Brain microvascular endothelial cell (primary cell): ENCODE results near the gene MMP2.

ENCODE experiments used
- DNase-seq: peaks from one replicate; pipeline ENCODE4 v3.0.0-alpha.2; 2020
- H3K27ac ChIP-seq: fragments of 250-450 bp; sonication (Bioruptor Pico); 2 replicates; pipeline ENCODE4 v1.5.1; 2020; ENCODE audit warnings: mild to moderate bottlenecking, moderate library complexity
- H3K27me3 ChIP-seq: fragments of 250-450 bp; sonication (Bioruptor Pico); replicated peaks from 2 replicates; pipeline ENCODE4 v1.5.1; 2020; ENCODE audit warnings: mild to moderate bottlenecking
- H3K36me3 ChIP-seq: fragments of 250-450 bp; sonication (Bioruptor Pico); replicated peaks from 2 replicates; pipeline ENCODE4 v1.5.1; 2020; ENCODE audit warnings: mild to moderate bottlenecking
- H3K4me3 ChIP-seq: 2 replicates; pipeline ENCODE4 v1.5.1; 2011; ENCODE audit warnings: low read depth, mild to moderate bottlenecking, control low read depth, low read length, moderate library complexity
- in situ Hi-C: cut with HindIII; loops from 2 replicates; pipeline ENCODE4 v1.10.0; 2017; ENCODE audit warnings: low sequenced_read_pairs, low pct_ligation_motif_present
- TF ChIP-seq, protein P1 (sequence below): IDR thresholded peaks from 2 replicates; pipeline ENCODE4 v1.5.1; 2011; ENCODE audit warnings: low read depth, mild to moderate bottlenecking, moderate library complexity, low read length, control low read depth, inconsistent platforms; ENCODE audit errors: missing control alignments

The MMP2 gene

DNA sequence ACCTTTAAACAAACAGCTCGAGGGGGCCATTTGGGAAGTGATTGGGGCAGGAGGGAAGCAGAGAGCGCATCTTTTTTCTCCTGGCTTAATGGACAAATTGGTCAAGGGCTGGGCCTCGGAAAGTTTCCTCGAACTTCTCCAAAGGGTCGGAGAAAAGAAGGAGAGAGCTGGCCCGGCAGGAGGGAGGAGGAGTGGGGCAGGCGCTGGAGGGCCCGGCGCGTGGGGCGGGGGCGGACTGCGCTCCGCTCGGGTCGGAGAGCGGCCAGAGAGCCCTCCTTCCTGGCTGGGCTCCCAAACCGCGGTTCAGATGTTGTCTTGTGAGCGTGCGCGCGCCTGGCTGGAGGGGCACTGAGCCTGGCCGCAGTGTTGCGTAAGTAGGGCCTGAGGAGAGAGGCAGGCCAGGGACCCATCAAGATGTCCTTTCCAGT, 1.2 kb downstream of the MMP2 start:
- Histone ChIP-seq H3K36me3 (peaks cover 22% of the 10 kb centered on the region), H3K27me3 (no peaks in the 10 kb centered on the region), H3K4me3 (peak overlapping the region; percentile 92), H3K27ac (peak overlapping the region; percentile 36)
- TF ChIP-seq, protein P1, sequence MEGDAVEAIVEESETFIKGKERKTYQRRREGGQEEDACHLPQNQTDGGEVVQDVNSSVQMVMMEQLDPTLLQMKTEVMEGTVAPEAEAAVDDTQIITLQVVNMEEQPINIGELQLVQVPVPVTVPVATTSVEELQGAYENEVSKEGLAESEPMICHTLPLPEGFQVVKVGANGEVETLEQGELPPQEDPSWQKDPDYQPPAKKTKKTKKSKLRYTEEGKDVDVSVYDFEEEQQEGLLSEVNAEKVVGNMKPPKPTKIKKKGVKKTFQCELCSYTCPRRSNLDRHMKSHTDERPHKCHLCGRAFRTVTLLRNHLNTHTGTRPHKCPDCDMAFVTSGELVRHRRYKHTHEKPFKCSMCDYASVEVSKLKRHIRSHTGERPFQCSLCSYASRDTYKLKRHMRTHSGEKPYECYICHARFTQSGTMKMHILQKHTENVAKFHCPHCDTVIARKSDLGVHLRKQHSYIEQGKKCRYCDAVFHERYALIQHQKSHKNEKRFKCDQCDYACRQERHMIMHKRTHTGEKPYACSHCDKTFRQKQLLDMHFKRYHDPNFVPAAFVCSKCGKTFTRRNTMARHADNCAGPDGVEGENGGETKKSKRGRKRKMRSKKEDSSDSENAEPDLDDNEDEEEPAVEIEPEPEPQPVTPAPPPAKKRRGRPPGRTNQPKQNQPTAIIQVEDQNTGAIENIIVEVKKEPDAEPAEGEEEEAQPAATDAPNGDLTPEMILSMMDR, result no peak
- DNase-seq, result peak; percentile 90
- in situ Hi-C loops, result no loop called here

DNA sequence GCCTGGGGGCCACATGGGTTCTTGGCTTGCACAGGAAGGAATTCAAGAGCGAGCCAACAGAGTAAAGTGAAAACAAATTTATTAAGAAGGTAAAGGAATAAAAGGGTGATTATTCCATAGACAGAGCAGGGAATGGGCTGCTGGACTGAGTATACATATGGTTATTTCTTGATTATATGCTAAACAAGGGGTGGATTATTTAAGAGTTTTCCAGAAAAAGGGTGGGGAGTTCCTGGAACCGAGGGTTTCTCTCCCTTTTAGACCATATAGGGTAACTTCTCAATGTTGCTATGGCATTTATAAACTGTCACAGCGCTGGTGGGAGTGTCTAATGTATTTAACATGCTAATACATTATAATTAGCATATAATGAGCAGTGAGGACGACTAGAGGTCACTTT, 2.0 kb downstream of the MMP2 start:
- peaks cover 28% of the 10 kb centered on the region for H3K36me3 ChIP-seq
- H3K27ac ChIP-seq, result no peak overlapping the region
- TF ChIP-seq, protein P1, result no peak
- in situ Hi-C loops, result no loop called here
- no peak for DNase-seq
- peak overlapping the region; percentile 92 for H3K4me3 ChIP-seq
- no peaks in the 10 kb centered on the region for H3K27me3 ChIP-seq

DNA sequence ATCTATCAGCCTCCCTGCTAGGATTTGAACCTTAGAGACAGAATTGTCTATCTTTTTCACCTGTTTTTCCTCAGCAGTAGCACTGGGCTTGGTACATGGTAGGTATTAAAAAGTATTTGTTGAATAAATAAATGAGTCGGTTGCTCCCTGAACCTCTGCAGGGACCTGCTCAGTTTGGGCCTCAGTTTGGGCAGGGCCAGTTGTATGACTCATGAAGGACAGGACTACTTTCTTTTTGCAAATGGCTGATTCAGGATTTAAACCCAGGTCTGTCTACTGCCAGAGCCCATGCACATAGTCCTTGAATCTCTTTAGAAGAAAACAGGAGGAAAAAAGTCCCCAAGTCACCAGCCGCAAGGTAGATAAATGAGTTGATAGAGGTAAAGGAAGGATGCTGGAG, 3.1 kb downstream of the MMP2 start:
- H3K27me3 ChIP-seq, result no peaks in the 10 kb centered on the region
- DNase-seq, result no peak
- no peak overlapping the region for H3K27ac ChIP-seq
- no peak overlapping the region for H3K4me3 ChIP-seq
- H3K36me3 ChIP-seq, result peaks cover 32% of the 10 kb centered on the region
- in situ Hi-C loops, result no loop called here
- TF ChIP-seq, protein P1, result no peak

DNA sequence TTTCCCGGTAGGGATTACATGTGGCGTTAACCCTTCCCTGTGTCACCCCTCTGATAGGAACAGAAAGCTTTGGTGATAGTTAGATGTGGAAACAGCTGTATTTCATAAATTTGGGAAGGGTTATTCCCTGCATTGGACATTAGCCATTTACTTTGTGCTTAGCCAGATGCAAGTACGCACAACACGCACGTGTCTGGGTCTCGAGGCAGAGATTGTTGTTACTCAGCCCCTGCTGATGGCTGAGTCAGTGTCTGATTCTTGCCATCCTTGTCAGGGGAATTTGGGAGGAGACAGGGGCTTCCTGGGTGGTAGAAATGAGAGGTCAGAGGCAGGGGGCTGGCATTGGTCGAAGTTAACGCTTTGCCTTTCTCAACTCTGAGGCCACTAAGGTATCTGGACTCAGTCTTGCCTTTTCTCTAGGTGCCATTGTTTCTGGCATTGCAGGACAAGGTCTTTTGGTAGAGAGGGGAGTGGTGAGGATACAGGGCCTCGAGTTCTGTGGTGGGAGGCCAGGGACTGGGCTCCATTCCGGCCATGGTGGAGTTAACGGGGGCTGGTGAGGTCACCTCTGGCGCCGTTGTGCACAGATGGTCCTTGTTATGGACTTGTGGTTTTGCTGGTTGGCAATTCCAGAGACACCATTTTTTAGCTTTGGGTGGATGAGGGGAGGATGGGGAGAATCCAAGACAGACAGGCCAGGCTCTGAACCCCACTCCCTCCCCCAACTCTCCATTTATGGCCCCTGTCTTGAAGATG, 8.2 kb downstream of the MMP2 start:
- in situ Hi-C loops, result no loop called here
- DNase-seq, result peak; percentile 53
- Histone ChIP-seq H3K27me3 (no peaks in the 10 kb centered on the region), H3K4me3 (no peak overlapping the region), H3K27ac (no peak overlapping the region), H3K36me3 (peaks cover 60% of the 10 kb centered on the region)
- TF ChIP-seq, protein P1, result no peak

DNA sequence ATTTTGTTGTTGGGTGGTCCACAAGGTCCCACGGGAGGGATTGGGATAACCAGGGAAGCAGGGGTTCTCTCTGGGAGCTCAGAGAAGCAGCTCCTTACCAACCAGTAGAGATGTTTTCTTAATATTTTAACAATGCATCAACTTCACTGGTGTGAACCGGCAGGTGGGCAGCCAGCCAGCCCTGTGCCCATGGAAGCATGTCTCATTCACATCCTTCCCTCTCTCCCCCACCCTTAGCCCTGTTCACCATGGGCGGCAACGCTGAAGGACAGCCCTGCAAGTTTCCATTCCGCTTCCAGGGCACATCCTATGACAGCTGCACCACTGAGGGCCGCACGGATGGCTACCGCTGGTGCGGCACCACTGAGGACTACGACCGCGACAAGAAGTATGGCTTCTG, 9.3 kb downstream of the MMP2 start:
- Histone ChIP-seq H3K27ac (no peak overlapping the region), H3K4me3 (no peak overlapping the region), H3K27me3 (no peaks in the 10 kb centered on the region), H3K36me3 (peaks cover 60% of the 10 kb centered on the region)
- no peak for DNase-seq
- in situ Hi-C loops, result no loop called here
- TF ChIP-seq, protein P1, result no peak
